GM18502 (cell line): ENCODE data around the gene LRRC8E.

Experiments
- ATAC-seq: cut with Tn5 transposase; IDR thresholded peaks from one replicate; pipeline ENCODE4 v1.9.1; 2021; ENCODE audit warnings: mild to moderate bottlenecking; ENCODE audit not compliant: unreplicated experiment, poor library complexity

The LRRC8E gene

GRCh38 chr19:7865262-7865911 is 22.9 kb upstream of the LRRC8E start:
- ATAC-seq = no peak

DNA sequence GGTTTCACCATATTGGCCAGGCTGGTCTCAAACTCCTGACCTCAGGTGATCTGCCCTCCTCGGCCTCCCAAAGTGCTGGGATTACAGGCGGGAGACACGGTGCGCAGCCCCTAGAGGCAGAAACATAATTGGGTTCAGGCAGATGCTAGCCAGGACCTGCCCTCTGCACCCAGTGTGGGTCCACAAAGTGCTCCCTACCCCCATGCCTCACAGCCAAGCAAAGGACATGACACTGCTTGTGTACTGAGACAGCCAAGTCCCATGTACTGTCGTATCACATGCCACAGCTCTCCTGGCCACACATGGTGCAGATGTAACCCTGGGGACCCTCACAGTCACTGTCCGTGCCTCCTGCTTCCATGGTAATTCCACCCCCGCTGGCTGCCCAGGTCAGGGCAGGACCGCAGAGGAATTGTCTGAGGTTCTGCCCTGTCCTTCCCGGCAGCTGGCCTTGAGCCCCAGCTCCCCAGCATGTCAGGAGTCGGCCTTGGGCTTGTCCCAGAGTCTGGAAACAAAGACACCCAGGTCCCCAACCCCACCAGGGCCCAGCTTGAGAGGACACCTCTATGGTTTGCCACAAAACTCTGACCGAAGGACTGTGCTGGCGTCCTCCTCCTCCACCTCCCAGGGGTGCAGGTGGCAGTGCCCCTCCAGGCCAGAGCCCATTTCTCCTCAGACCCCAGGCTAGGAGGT is 21.8 kb upstream of the LRRC8E start:
- no peak for ATAC-seq

DNA sequence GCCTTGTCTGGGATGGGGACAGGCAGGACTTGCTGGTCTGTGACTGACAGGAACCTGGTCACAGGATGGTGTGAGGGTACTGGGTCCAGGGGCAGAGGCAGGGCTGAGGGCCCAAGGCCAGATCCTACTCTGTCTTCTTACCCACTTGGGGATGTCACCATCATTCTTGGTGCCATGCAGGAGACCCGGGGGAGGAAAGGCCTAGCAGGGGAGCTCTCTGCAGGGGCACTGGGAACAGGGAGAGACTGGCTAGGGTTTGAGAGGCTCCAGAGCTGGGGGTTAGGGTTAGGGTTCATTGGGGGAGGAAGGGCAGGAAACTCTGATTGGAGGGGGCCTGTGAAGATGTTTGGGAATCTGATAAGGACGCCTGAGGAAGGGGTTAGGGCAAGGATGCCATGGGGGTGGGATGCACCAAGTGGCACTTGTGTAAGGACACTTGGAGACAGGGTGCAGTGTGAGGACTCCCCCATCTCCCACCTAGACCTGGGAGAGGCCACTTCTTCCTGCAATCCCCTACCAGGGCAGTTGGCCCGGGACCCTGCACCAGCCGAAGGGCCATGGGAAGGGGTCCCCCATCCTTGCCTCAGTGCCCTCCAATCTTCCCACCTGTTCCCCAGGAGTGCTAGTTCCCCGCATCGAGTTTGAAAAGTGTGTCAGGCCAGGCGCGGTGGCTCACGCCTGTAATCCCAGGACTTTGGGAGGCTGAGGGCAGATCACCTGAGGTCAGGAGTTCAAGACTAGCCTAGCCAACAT is 21.0 kb upstream of the LRRC8E start:
- ATAC-seq = no peak

GRCh38 chr19:7868326-7868670 is 20.0 kb upstream of the LRRC8E start:
- ATAC-seq = no peak

GRCh38 chr19:7868671-7869452 is 19.4 kb upstream of the LRRC8E start:
- peak; percentile 71 for ATAC-seq

GRCh38 chr19:7869453-7869909 is 18.8 kb upstream of the LRRC8E start:
- ATAC-seq = peak; percentile 61

- no peak for ATAC-seq
Observed at GRCh38 chr19:7869910-7870511, 18.3 kb upstream of the LRRC8E start.

- no peak for ATAC-seq
Observed at GRCh38 chr19:7870571-7871436, 17.5 kb upstream of the LRRC8E start.

DNA sequence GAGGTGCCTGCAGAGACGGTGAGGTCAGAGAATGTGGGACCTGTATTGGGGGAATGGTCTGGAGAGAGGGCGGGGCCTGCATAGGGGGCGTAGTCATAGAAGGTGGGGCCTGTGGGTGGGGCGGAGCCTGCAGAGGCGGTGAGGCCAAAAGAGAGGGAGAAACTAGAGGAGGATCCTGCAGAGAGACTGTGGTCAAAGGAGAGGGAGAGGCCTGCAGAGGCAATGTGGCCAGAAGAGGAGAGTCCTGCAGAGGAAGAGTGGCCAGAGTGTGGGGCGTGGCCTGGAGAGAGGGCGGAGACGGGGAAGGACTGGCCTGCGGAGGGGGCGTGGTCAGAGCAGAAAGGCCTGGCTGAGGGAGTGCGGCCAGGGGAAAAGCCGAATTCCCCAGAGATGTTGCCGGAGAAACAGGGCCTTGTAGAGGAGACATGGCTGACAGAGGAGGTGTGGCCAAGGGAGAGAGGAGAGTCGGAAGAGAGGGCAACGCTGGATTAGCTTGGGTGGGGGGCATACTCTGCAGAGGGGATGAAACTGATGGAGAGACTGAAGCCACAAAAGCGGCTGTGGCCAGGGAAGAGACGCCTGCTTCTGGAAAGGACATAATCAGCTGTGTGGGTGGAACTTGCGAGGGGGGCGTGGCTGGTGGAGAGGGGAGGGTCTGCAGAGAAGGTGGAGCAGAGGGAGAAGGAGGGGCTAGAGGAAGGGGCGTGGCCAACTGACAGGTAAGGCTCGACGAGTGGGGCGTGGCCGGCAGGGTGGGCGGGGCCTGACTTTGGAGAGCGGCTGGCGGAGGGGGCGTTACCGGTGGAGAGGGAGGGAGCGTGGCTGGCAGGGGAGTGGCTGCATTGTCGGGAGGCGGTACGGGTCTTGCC is 16.6 kb upstream of the LRRC8E start:
- no peak for ATAC-seq

DNA sequence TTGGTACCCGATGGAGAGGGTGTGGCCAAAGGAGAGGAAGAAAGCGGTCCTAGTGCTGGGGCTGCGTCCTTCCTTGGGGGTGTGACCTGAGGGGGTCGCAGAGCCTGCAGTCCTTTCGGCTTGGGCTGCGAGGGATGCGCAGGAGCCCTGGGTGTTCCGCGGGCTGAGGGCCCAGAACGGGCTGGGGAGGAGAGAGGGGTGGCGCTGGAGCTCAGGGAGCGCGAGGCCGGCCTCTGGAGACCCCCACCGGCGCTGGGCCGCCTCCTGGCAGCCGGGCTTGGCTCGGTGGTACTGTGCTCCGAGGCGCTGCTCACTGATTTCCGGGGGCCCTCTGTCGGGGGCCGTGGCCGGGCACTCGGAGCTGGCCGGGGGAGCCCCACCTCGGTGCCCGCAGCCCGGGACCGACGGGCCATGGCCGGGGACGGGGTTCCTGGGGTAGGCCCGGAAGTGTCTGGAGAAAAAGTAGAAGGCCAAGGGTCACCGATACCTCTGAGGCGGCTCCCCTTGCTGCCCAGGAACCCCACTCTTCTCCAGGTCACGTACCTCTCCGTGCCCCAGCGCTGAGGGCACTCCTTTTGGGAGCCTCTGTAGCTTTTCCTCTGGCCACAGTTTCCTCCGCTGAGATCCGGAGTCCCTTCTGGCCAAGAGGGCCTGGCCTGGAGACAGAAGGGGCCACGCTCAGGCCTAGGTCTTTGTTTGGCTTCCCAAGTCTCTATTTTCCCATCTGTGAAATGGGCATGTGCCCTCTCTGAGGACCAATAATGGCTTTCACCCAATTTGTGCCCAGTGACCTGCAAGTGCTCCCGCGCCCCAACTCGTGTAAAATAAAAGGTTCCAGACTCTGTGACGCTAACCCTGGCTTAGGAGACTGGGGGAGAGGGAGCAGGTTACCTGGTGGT is 15.8 kb upstream of the LRRC8E start:
- no peak for ATAC-seq

DNA sequence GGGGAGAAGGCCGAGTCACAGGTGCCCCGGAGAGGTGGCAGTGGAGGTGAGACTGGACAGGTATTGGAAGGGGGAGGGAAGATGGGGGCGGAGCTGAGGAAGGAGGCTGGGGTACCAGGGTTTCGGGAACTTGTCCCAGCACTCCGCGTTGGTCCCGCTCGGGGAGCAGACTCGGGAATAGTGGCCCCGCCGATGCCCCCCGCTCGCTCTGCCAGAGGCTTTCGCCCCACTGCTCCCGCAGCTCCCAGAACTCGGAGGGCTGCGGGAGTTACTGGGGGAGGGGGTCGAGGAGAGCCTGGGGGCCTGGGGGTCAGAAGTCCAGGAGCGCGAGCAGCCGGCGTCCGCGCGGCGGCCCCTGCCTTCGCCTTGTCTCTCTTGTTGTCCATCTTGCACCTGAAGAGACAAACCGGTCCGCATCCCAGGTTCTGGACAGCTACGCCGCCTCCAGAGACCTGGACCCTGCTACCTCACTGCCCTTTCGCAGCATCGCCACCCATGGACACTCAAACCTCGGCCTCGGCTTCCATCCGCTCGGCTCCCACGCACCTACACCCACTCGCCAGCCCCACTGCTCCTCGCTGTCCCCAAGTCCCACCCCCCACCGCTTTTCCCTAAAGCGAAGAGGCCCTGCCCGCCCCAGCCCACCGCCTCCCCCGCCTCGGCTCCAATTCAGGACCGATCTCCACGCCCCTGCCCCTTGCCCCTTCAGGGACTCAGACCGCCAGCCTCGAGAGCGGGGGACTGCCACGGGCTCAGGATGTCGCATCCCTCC is 14.8 kb upstream of the LRRC8E start:
- no peak for ATAC-seq

DNA sequence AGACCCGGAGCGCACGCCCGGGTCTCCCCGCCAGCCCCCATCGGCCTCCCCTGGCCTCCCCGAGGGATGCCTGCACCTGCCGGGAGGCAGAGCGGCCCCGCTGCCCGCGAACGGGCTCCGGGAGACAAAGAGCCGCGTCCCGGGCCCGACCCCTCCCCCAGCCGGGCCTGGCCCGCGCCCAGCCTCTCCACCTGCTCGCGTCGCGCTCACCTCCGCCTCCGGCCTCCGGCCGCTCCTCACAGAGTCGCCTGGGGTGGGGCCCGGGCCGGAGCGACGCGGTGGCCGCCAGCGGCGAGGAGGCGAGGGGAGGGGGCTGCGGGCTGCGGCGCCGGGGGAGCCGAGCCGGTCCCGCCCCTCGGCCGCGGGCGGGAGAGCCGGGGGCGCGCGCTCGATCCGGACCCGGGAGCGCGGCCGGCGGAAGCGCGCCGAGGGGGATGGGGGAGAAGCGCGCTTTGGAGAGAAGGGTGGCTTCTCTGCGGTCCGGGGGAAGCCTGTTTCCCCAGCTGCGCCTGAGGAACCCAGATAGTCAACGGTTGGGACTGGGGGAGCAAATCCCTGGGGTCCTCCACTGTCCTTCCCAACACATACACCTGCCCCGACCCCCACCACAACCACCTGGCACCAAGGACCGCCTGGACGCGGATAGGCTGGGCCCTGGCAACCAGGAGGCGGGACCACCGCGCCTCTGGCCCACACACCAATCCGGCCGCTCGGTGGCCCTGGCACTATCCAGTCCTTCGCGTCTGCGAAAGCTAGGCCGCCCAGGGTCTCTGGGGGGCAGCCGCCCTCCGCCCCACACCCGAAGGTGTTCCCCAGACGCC is 14.0 kb upstream of the LRRC8E start, which contains the start of gene PRR36:
TSS of gene PRR36 (minus strand) at position 315 of the 821 bp plus-strand sequence. CDS start 701 bp downstream, outside the sequence.
- no peak for ATAC-seq

DNA sequence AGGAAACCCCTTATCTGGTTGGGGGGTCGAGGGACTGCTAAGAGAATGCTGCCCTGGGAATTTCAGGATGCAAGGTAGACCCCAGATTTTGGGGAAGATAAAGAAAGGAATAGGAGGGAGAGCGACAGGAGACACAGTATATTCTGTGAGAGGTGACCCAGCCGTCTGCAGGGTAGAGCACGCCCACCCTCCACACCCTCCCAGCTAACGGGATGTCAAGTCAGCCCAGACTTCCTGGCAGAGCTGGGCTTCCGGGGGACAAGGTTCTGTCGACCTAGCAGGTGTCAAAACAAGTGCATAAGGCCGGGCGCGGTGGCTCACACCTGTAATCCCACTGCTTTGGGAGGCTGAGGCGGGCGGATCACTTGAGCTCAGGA is 13.4 kb upstream of the LRRC8E start:
- ATAC-seq = no peak

GRCh38 chr19:7877249-7877836 is 11.0 kb upstream of the LRRC8E start:
- no peak for ATAC-seq

DNA sequence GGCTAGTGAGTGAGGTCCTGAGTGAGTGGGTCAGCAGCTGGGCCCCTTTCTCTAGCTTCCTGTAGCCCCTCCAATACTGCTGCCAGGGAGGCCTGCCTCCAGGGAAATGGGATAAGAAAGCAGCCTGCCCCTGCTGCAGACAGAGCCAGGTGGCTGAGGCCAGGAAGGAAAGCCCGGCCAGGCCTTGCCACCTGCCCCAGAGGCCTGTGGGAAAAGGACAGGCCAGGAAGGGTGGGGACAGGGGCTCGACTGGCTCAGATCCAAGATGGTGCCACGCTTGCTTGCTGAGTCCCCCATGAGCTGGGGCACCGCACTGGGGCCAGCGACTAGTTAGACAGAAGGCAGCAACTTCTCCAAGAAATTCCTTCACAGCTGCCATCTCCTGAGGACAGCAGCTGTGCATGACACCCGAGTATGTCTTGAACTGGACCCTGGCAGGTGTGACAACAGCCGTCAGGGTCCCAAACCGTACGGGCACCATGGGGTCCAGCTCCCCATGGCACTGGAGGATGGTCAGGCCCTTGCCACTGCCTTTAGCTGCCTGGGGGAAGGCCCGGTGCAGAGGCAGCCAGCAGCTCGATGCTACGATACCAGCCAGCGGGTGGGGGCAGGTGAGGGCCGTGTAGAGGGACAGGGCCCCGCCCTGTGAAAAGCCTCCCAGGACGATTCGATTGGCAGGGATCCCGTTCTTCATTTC is 9.1 kb upstream of the LRRC8E start:
- ATAC-seq = no peak
